Measurements from ENCODE around the gene INO80.
"Not testable (repeated sequence)": the region's sequence is repeated elsewhere in the genome, so short reads cannot be mapped to it uniquely, and the experiment has no call there.

INO80 gene

GRCh38 chr15:41079717-41080116, 36.4 kb downstream of the INO80 start:
- H3K9ac ChIP-seq, result no peak overlapping the region
- H3K4me1 ChIP-seq (ENCODE audit: low read depth, poor library complexity, severe bottlenecking), result peaks cover 16% of the 10 kb centered on the region
- peaks cover 16% of the 10 kb centered on the region; the same call in 1 of the 2 replicates for H3K36me3 ChIP-seq (ENCODE audit: insufficient read depth)
- H3K4me3 ChIP-seq (IDR thresholded peaks at IDR 0.05; ENCODE audit: insufficient read depth, low read depth, low read length), result no peak overlapping the region
- no peak for TF ChIP-seq CTCF (conservative IDR thresholded peaks at IDR 0.05; ENCODE audit: low read depth, low read length)
- no peak overlapping the region for H3K27ac ChIP-seq
- H3K79me2 ChIP-seq (ENCODE audit: insufficient read depth, low read depth), result no peaks in the 10 kb centered on the region; the same call in 1 of the 2 replicates
- H3K27me3 ChIP-seq (ENCODE audit: insufficient read depth, low read depth), result no peaks in the 10 kb centered on the region
- H2AFZ ChIP-seq (ENCODE audit: low read depth), result no peak overlapping the region
- H3K4me2 ChIP-seq, result no peak overlapping the region
- no peaks in the 10 kb centered on the region for H4K20me1 ChIP-seq (ENCODE audit: insufficient read depth)

- not testable (repeated sequence) for H2AFZ ChIP-seq (ENCODE audit: low read depth); H3K79me2 ChIP-seq (ENCODE audit: insufficient read depth, low read depth); H4K20me1 ChIP-seq (ENCODE audit: insufficient read depth); H3K27ac ChIP-seq; H3K4me2 ChIP-seq; H3K4me3 ChIP-seq (IDR thresholded peaks at IDR 0.05; ENCODE audit: insufficient read depth, low read depth, low read length); H3K9ac ChIP-seq; H3K27me3 ChIP-seq (ENCODE audit: insufficient read depth, low read depth)
- peaks cover 12% of the 10 kb centered on the region; the same call in 1 of the 2 replicates for H3K36me3 ChIP-seq (ENCODE audit: insufficient read depth)
- H3K4me1 ChIP-seq (ENCODE audit: low read depth, poor library complexity, severe bottlenecking), result peaks cover 10% of the 10 kb centered on the region
Measured at GRCh38 chr15:41078879-41079278, 37.2 kb downstream of the INO80 start.

- TF ChIP-seq CTCF (conservative IDR thresholded peaks at IDR 0.05; ENCODE audit: low read depth, low read length), result no peak
Measured at GRCh38 chr15:41078125-41078524, 38.0 kb downstream of the INO80 start.

GRCh38 chr15:41073028-41073427, 43.1 kb downstream of the INO80 start:
- no peaks in the 10 kb centered on the region for H3K4me1 ChIP-seq (ENCODE audit: low read depth, poor library complexity, severe bottlenecking)
- no peaks in the 10 kb centered on the region for H4K20me1 ChIP-seq (ENCODE audit: insufficient read depth)
- no peaks in the 10 kb centered on the region for H3K27me3 ChIP-seq (ENCODE audit: insufficient read depth, low read depth)
- peaks cover 10% of the 10 kb centered on the region; the same call in 1 of the 2 replicates for H3K36me3 ChIP-seq (ENCODE audit: insufficient read depth)
- no peak overlapping the region for H2AFZ ChIP-seq (ENCODE audit: low read depth)
- H3K4me2 ChIP-seq, result no peak overlapping the region
- H3K9ac ChIP-seq, result no peak overlapping the region
- no peaks in the 10 kb centered on the region for H3K79me2 ChIP-seq (ENCODE audit: insufficient read depth, low read depth)
- no peak overlapping the region for H3K4me3 ChIP-seq (IDR thresholded peaks at IDR 0.05; ENCODE audit: insufficient read depth, low read depth, low read length)
- no peak overlapping the region for H3K27ac ChIP-seq
- no peak for TF ChIP-seq CTCF (conservative IDR thresholded peaks at IDR 0.05; ENCODE audit: low read depth, low read length)

More at GRCh38 chr15:41078125-41078524, 38.0 kb downstream of the INO80 start:
- Histone ChIP-seq H2AFZ (ENCODE audit: low read depth) (no peak overlapping the region), H3K36me3 (ENCODE audit: insufficient read depth) (peaks cover 16% of the 10 kb centered on the region; the same call in 1 of the 2 replicates), H3K4me2 (no peak overlapping the region), H3K27me3 (ENCODE audit: insufficient read depth, low read depth) (no peaks in the 10 kb centered on the region), H3K4me3 (IDR thresholded peaks at IDR 0.05; ENCODE audit: insufficient read depth, low read depth, low read length) (no peak overlapping the region), H3K4me1 (ENCODE audit: low read depth, poor library complexity, severe bottlenecking) (peaks cover 10% of the 10 kb centered on the region), H3K27ac (no peak overlapping the region), H4K20me1 (ENCODE audit: insufficient read depth) (no peaks in the 10 kb centered on the region), H3K79me2 (ENCODE audit: insufficient read depth, low read depth) (no peaks in the 10 kb centered on the region; the same call in 1 of the 2 replicates), H3K9ac (no peak overlapping the region)

- Histone ChIP-seq H3K9ac (no peak overlapping the region), H3K4me3 (IDR thresholded peaks at IDR 0.05; ENCODE audit: insufficient read depth, low read depth, low read length) (no peak overlapping the region), H3K27ac (no peak overlapping the region), H3K4me1 (ENCODE audit: low read depth, poor library complexity, severe bottlenecking) (no peaks in the 10 kb centered on the region), H3K79me2 (ENCODE audit: insufficient read depth, low read depth) (no peaks in the 10 kb centered on the region), H4K20me1 (ENCODE audit: insufficient read depth) (no peaks in the 10 kb centered on the region), H3K27me3 (ENCODE audit: insufficient read depth, low read depth) (no peaks in the 10 kb centered on the region), H3K4me2 (no peak overlapping the region), H3K36me3 (ENCODE audit: insufficient read depth) (peaks cover 14% of the 10 kb centered on the region; the same call in 1 of the 2 replicates), H2AFZ (ENCODE audit: low read depth) (no peak overlapping the region)
- TF ChIP-seq CTCF (conservative IDR thresholded peaks at IDR 0.05; ENCODE audit: low read depth, low read length), result no peak
Measured at GRCh38 chr15:41072013-41072412, 44.1 kb downstream of the INO80 start.

Measured in KMS-11 (cell line).